HL-60/S4 treated with retinoic acid at 250 ng/mL for 4 days and 3 days (cell line): Measurements from ENCODE around the gene FCN2.

Experiments
- in situ Hi-C: fragments of 300-500 bp; cut with MboI; formaldehyde crosslinking; loops from 2 replicates; pipeline ENCODE4 v1.7.0; 2022; ENCODE audit warnings: low sequenced_read_pairs

Gene FCN2

DNA sequence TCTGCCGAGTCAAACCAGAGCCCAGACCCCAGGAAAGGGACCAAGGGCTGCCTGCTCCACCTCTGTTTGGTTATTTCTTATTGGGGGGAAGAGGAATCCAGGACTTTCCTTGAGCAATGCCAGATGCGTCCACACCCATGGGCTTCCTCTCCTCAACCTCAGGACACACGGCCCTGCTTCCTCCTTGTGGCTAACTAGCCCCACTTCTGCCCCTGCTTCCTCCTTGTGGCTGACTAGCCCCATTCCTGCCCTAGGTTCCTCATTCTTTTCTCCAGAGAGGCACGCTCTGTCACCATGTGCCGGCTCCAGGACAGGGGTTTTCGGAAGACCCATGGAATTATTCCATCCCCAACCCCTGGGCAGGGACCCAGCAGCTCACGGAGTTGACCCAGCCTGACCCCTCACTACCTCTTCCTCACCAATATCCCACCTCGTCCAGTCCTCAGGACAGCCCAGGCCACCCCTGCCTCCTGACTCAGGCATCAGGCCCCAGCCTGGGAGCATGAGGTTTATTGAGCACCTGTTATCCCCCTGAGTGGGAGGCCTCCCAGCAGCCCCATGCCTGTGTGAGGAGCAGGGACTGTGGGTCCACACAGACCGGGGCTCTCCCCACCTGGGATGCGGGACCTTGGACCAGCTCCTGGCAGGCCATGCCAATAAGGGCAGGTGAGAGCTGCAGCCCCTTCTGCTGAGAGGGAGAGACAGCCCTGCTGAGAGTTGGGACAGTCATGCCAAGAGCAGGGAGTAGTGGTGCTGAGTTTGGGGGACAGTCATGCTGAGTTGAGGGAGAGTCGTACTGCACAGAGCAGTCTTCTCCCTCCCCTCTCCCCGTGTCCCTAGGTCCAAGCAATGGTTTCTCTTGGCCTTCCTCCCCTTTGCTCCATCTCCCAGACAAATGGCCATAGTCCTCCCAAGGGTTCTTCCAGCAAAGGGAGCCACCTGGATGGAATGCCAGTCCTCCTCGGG lies 48.9 kb downstream of the FCN2 start:
- in situ Hi-C loops, result no loop called here

DNA sequence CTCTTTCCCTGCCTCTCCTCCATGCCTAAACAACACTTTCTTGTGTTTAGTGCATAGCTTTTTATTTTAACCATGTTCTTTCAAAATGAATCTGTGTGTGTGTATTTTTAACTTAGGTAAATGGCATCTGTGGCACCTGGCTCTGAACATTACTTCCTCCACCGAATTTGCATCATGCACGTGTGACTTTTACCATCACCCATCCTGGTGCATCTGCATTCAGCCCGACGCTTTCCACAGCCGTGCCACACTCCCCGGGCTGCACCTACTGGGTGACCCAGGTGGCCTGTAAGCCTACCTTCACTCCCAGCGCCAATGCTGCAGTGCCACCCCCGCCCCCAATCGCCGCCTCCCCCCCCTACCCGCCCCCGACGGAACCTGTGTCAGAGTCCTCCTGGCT lies 49.8 kb downstream of the FCN2 start:
- in situ Hi-C loops, result no loop called here

DNA sequence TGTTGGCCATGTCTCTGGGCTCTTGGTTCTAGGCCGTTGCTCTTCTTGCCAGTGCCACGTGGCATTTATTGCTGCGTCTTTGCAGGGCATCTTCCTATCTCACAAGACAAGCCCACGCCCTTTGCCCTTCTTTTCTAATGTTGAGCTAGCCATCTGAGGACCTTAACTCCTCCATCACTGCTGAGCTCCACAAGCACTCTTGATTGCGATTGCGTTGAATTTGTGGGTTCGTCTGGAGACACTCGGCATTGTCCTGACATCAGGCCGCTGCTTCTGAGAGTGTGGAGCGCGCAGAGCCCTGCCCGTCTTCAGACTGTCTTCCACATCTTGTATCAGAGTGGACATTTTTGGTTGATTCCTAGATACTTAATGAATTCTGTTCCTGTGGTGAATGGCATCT lies 51.6 kb downstream of the FCN2 start:
- in situ Hi-C loops, result no loop called here

DNA sequence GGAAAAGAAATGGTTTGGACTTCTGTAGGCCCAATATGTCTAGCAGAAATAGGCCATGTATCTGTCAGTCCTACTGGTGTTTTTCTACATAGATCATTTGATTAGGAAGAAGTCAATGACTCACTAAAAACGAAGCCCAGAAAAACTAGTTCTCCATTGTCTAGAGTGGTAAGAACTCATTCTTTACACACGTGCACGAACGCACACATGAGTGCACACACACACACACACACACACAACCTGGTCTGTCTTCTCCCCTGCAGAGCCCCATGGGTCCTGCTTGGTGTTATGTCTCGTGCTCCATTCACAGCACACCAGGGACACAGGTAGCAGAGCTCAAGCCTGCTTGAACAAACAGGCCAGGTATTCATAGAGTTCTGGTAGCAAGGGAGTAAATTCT lies 52.0 kb downstream of the FCN2 start:
- in situ Hi-C loops, result no loop called here

DNA sequence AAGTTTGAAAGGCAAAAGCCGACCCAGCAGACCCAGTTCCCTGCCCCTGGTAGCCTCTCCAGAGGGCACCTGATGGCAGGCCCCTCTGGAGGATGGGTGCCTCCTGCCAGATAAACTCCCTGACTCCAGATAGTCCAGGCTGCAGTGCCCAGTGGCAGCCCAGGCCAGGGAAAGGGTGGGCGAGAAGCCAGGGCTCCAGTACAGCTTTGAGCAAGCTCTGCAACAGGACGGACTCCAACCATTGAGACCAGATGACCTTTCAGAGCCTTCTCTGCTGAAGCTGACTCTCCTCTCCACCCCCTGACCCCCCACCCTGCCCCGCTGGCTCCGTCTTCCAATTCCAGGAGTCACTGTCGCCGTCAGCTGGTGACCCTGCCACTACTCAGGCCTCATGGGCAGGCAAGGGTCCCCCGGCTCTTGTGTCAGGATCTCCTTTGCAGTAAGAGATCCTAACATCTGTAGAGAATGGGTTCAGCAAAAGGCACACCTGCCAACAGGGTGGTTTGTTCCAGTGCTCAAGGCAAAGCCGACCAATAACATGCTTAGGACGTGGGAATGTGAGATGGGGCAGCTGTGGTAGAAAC lies 52.6 kb downstream of the FCN2 start:
- in situ Hi-C loops, result no loop called here

DNA sequence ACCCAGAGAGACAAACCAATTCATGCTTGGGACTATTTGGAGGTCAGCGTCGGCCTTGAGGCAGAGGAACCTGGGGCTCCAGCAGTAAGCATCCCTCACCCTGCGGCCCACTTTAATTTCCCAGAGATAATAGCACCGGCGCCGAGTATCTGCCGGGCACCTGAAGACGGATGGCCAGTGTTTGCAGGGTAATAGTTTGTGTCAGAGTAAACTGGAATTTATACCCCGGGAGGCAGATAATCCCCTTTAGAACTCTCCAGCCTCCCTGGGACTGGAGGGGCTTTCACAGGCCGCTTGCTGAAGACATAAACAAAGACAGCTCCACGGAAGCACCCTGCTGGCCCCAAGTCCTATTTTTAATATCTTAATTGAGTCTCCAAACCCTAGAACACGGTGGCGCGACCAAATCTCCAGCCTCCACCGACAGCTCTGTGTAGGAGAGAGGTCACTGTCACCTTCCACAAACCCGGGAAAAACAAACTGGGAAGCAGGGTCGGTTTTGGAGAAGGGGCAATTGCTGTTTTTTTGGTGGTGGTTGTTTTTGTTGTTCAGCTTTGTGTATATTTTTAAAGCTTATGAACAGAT lies 54.5 kb downstream of the FCN2 start:
- in situ Hi-C loops, result no loop called here

DNA sequence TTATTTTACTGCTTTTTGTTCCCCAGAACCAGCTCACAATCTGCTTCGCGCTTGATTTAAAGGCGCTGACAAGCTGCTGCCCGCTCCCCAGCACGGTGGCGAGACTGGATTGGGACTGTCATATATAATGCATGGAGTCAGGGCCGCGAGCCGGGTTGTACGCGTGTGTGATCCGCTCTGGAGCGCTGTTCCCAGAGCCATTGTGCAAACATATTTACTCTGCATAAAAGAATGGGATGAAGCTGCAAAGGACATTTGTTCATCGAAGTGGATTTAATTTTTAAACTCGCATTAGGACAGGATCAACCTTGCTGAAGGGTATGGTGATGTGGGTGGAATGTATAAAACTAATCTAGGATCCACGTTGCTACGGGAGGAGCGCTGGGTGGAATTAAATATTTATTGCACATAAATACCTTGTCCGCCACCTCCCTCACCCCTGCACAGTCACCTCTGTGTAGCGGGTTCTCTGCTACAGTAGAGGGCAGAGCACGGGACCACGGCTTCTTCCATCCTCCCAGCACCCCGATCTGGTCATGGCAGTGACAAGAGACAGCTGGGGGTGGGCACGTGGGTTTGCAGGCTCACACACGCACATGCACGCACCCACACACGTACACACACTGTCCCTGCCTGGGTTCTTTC lies 55.2 kb downstream of the FCN2 start:
- in situ Hi-C loops, result no loop called here

DNA sequence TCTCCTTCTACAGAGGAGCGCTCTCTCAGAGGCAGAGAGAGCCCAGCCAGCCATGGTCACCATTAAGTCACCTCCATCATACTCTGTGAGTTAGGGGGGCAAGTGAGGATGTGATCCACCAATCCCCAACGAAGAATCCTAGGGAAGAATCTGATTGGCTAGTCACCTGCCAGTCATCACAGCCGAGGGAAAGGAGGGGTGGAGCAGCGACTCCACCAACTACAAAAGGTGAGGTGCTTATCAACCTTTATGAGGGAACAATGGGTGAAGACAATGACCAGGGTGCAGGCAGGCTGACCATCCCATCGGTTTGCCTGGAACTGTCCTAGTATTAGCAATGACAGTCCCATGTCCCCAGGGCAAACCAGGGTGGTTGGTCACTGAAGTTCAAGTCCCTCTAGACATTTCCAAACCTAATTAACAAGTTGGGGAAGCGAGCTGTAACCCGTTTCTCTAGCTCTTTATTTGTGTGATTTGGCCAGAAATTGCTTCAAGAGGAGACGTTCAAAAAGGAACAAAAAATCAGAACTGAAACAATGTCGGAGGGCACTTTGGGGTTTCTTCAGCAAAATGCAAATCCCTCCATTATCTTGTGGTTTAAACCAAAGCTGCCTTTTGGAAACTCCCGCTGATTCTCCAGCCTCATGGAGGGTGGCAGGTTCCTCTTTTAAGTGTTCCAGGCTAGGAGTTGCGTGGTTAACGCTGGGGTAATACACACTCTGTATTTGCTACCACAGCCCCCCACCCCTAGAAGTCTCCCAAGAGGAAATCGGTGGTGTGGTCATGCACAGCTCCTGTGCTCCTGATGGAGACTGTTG lies 55.9 kb downstream of the FCN2 start:
- in situ Hi-C loops, result no loop called here
